HUES6 (cell line): ENCODE data around the gene CALY.

ENCODE experiments used
- H3K27ac ChIP-seq: 2 replicates; pipeline ENCODE4 v1.7.0; 2013; ENCODE audit warnings: low read depth, mild to moderate bottlenecking, low read length, inconsistent platforms
- H3K27me3 ChIP-seq: 2 replicates; pipeline ENCODE4 v1.6.1; 2013; ENCODE audit warnings: low read length; ENCODE audit not compliant: control insufficient read depth, insufficient read depth
- H3K36me3 ChIP-seq: 2 replicates; pipeline ENCODE4 v1.6.1; 2013; ENCODE audit warnings: low read length; ENCODE audit not compliant: control insufficient read depth, insufficient read depth
- H3K4me1 ChIP-seq: 2 replicates; pipeline ENCODE4 v1.6.1; 2013; ENCODE audit warnings: low read length; ENCODE audit not compliant: control insufficient read depth, insufficient read depth
- H3K4me3 ChIP-seq: 2 replicates; pipeline ENCODE4 v1.5.1; 2013; ENCODE audit warnings: low read depth, low read length
- H3K9ac ChIP-seq: one replicate; pipeline ENCODE4 v1.6.1; 2013; ENCODE audit warnings: mild to moderate bottlenecking, low read length
- H3K9me3 ChIP-seq: 2 replicates; pipeline ENCODE4 v1.6.1; 2013; ENCODE audit warnings: low read depth, low read length; ENCODE audit not compliant: control insufficient read depth, insufficient read depth

CALY gene, protein sequence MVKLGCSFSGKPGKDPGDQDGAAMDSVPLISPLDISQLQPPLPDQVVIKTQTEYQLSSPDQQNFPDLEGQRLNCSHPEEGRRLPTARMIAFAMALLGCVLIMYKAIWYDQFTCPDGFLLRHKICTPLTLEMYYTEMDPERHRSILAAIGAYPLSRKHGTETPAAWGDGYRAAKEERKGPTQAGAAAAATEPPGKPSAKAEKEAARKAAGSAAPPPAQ

DNA sequence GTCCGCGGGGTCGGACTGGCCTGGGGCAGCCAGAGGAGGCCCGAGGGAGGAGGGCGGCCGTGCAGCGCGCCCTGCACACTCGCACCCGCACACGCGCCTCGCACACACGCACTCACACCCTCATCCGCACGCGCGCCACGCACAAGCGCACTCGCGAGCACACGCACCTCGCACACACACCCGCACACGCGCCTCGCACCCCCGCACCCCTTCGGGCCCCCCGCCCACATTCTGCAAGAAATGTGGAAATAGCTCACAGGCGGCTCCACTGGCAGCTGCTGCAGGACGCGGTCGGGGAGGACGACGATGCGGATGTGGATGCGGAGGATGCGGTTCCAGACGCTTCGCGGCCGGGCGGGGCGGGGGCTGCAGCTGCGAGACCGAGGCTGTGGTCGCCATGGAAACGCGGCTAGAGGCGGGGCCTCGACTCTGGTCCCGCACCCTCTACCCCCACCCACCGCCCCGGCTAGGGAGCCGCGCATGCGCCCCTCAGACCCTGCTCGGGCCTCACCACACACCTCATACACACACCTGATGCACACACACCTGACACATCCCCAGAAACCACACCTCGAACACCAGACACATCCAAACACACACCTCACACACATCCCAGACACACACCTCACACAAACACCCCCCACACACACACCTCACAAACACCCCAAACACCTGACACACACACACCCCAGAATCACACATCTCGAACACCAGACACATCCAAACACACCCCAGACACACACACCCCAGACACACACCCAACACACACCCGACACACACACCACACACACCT is at the start of gene CALY:
TSS of gene CALY (minus strand) at position 320 of the 793 bp plus-strand sequence. CDS start 7,907 bp downstream, outside the sequence.
- H3K4me3 ChIP-seq = peak within 1 kb of the TSS; percentile 62
- no peaks in the 10 kb centered on the region; the same call in 1 of the 2 replicates for H3K9me3 ChIP-seq
- H3K27ac ChIP-seq = no peak within 1 kb of the TSS
- H3K4me1 ChIP-seq = peaks cover 3% of the 10 kb centered on the region; the same call in 1 of the 2 replicates
- no peak within 1 kb of the TSS for H3K9ac ChIP-seq
- H3K27me3 ChIP-seq = peaks cover 94% of the 10 kb centered on the region
- no peaks in the 10 kb centered on the region for H3K36me3 ChIP-seq

DNA sequence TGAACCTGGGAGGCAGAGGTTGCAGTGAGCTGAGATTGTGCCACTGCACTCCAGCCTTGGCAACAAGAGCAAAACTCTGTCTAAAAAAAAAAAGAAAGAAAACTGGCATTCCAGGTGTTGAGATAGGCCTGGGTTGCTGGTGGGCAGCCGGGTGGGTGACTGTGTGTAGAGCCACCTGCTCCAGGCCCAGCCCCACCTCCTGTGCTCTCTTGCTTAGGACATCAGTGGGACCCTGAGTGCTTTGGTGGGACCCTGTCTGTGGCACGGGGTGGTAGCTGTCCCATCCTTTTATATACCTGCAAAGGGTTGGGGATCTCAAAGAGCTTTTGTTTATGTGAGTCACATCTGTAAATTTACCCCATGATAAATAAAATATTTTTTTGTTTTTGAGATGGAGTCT is 48.5 kb upstream of the CALY start:
- H3K27ac ChIP-seq = no peak overlapping the region

DNA sequence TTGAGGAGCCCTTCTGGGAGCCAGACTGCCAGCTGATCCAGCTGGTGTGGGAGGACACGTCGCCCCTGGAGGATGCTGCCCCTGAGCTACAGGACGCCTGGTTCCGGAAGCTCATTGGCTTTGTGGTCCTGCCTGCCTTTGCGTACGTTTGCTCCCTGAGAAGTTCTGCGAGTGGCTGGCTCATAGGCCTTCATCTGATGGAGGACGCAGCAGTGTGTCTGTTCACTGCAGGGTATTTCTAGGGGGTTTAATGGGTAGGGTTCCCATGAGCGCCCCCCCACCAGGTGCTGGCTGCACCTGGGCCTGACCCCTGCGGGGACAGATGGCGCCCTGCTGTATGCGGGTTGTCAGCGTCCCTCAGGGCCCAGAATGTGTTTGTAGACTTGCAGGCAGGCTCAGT is 47.4 kb upstream of the CALY start:
- H3K4me1 ChIP-seq = no peaks in the 10 kb centered on the region
- H3K27ac ChIP-seq = no peak overlapping the region
- H3K4me3 ChIP-seq = no peak overlapping the region
- no peak overlapping the region for H3K9ac ChIP-seq
- peaks cover 29% of the 10 kb centered on the region for H3K27me3 ChIP-seq
- no peaks in the 10 kb centered on the region for H3K36me3 ChIP-seq
- no peaks in the 10 kb centered on the region for H3K9me3 ChIP-seq

More for the DNA sequence above, 48.5 kb upstream of the CALY start:
- no peaks in the 10 kb centered on the region for H3K4me1 ChIP-seq
- peaks cover 18% of the 10 kb centered on the region for H3K27me3 ChIP-seq
- H3K9ac ChIP-seq = no peak overlapping the region
- no peaks in the 10 kb centered on the region for H3K9me3 ChIP-seq
- H3K36me3 ChIP-seq = no peaks in the 10 kb centered on the region
- no peak overlapping the region for H3K4me3 ChIP-seq

DNA sequence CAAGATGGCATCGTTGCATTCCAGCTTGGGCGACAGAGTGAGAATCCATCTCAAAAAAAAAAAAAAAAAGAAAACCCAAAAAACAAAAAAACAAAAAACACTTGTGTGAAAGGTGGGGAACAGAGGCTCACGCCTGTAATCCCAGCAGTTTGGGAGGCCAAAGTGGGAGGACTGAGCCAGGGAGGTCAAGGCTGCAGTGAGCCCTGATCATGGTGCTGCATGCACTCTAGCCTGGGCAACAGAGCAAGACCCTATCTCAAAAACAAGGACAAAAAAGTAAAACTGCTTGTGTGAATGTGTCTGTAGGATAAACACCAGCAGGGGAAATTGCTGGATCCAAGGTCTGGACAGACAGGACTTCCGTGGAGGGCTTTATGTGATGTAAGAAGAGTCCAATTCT is 46.9 kb upstream of the CALY start:
- Histone ChIP-seq H3K36me3 (no peaks in the 10 kb centered on the region), H3K9me3 (no peaks in the 10 kb centered on the region), H3K27me3 (peaks cover 31% of the 10 kb centered on the region), H3K27ac (no peak overlapping the region), H3K4me1 (no peaks in the 10 kb centered on the region), H3K4me3 (no peak overlapping the region), H3K9ac (no peak overlapping the region)

DNA sequence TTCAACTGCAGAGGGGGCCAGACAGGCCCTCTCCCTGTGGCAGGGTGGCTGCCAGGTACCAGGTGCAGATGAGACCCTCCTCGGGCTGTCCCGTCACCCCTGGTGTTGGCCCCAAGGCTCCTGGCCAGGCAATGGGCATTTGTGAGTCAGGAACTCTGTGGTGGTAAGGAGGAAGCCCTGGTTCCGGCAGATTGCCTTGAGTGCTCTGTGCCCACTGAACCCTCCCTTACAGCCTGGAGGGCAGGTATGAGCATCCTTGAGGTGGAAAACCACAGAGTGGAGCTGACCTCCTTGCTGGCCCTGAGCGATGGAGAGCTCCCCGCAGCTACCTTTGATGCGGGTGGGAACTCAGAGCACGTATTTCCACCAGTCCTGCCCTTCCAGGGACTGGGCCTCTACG is 44.3 kb upstream of the CALY start:
- Histone ChIP-seq H3K4me1 (no peaks in the 10 kb centered on the region), H3K4me3 (no peak overlapping the region), H3K9me3 (no peaks in the 10 kb centered on the region), H3K36me3 (no peaks in the 10 kb centered on the region), H3K9ac (no peak overlapping the region), H3K27ac (no peak overlapping the region), H3K27me3 (peaks cover 56% of the 10 kb centered on the region)

DNA sequence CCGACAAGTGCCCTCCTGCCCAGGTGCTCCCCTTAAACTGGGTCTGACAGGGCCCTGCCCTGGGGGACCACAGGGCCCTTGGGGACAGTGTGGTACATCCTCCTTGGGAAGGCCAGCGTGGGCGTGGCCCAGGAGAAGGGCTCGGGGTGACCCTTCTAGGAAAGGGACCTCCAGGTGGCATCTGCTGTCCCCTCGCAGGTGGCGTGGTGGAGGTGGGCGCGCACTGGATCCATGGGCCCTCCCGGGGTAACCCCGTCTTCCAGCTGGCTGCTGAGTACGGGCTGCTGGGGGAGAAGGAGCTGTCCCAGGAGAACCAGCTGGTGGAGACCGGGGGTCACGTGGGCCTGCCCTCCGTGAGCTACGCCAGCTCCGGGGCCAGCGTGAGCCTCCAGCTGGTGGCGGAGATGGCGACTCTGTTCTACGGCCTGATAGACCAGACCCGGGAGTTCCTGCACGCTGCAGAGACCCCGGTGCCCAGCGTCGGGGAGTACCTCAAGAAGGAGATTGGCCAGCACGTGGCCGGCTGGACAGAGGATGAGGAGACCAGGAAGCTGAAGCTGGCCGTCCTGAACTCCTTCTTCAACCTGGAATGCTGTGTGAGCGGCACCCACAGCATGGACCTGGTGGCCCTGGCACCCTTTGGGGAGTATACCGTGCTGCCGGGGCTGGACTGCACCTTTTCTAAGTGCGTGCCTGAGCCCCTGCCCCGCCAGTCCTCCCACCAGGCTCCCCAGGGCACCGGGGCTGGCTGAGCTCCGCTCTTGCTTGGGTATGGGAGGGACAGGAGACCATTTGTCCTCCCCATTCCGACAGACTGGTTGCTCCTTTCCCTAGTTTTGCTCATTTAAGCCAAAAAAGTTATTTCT is 43.3 kb upstream of the CALY start:
- Histone ChIP-seq H3K9ac (no peak overlapping the region), H3K4me3 (peak overlapping the region; percentile 69), H3K4me1 (no peaks in the 10 kb centered on the region), H3K9me3 (no peaks in the 10 kb centered on the region), H3K36me3 (no peaks in the 10 kb centered on the region), H3K27ac (no peak overlapping the region), H3K27me3 (peaks cover 65% of the 10 kb centered on the region)

DNA sequence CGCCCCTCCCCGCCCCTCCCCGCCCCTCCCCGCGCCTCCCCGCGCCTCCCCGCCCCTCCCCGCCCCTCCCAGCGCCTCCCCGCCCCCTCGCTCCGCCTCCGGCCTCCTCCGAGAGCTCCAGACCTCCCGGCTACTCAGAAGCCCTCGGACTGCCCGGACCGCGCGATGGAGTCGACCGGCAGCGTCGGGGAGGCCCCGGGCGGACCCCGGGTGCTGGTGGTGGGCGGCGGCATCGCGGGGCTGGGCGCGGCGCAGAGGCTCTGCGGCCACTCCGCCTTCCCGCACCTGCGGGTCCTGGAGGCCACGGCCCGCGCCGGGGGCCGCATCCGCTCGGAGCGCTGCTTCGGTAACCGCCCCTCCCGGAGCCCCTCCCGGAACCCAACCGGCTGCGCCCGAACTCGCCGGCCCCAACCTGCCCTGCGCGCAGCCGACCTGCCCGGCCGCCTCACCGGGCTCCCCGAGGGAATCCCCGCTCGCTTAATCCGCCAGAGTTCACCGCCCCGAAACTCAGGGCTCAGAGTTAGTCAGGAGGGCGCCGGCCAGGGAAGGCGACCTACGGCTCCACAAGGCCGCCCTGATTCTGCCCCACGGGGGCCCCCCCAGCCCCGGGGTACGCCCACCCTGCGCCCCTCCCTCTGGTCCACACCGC is 42.6 kb upstream of the CALY start, which contains the start of gene PAOX:
TSS of gene PAOX (plus strand) at position 111 of the 649 bp plus-strand sequence. CDS start at position 166, 55 bp downstream.
- H3K27ac ChIP-seq = no peak within 1 kb of the TSS
- no peaks in the 10 kb centered on the region for H3K36me3 ChIP-seq
- no peaks in the 10 kb centered on the region for H3K9me3 ChIP-seq
- H3K4me1 ChIP-seq = no peaks in the 10 kb centered on the region
- peak within 1 kb of the TSS; percentile 59 for H3K9ac ChIP-seq
- peak within 1 kb of the TSS; percentile 97 for H3K4me3 ChIP-seq
- H3K27me3 ChIP-seq = peaks cover 72% of the 10 kb centered on the region

DNA sequence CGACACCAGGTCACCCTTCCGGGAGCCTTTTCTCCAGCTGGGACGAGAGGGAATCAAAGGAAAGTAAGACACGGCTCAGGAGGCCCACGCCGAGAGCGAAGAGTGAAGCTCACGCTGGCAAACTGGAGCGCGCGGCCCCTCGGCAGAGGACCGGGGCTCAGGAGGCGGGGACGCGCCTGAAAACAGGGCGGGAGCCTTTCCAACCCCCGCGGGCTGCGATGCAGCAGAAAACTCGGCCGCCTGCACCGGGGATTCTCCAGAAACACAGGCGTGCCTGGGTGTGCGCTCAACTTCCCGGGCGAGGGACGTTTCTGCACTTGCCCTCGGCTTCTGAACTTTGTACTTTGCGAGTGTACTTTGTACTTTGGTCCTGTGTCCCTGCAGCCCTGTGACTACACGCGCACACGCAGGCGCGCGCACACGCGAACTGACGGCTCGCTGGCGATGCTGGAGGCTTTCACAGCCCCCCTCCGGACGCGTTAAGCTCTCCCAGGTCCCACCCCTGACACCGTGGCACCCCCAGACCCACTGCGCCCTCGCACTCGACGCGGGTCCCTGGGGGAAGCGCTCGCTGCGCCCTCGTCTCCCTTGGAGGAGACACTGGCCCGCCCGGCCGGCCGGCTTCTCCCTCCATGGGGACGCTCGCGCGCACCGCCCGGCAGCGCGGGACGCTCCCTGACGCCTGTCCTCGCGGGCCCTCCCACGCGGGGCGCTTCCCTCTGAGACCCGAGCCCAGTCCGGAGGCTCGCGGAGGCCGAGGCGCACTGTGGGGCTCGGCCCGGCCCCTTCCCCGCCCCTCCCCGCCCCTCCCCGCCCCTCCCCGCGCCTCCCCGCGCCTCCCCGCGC is 41.8 kb upstream of the CALY start:
- Histone ChIP-seq H3K9me3 (no peaks in the 10 kb centered on the region), H3K27me3 (peaks cover 78% of the 10 kb centered on the region), H3K36me3 (no peaks in the 10 kb centered on the region), H3K4me1 (no peaks in the 10 kb centered on the region), H3K9ac (peak overlapping the region; percentile 59), H3K4me3 (peak overlapping the region; percentile 97), H3K27ac (no peak overlapping the region)

DNA sequence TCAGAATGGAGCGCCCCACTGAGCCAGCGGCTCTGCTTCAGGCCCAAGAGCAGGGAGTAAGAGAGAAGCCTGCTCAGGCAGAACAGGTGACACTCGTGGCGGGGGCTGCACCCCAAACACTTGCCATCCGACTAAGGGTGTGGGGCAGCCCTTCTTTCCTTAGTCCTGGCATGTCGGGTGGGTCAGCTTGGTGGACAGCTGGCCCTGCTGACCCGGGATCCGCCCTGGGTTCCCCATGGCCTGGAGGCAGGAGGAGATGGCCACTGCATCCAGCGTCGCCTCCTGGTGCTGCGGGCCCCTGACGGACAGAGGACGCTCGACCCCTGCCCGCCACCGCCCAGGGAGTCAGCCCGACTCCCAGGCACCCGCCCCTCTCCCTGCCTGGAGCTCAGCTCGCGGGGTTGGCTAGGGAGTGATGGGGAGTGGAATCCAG is 41.1 kb upstream of the CALY start:
- Histone ChIP-seq H3K9ac (peak overlapping the region; percentile 59), H3K9me3 (no peaks in the 10 kb centered on the region), H3K27me3 (peaks cover 78% of the 10 kb centered on the region), H3K4me3 (peak overlapping the region; percentile 97), H3K36me3 (no peaks in the 10 kb centered on the region), H3K27ac (no peak overlapping the region), H3K4me1 (no peaks in the 10 kb centered on the region)
